GM18861 (cell line): Measurements from ENCODE around the gene EQTN.

Source experiments
- ATAC-seq: cut with Tn5 transposase; IDR thresholded peaks from one replicate; pipeline ENCODE4 v1.9.1; 2021; ENCODE audit not compliant: unreplicated experiment

EQTN gene

DNA sequence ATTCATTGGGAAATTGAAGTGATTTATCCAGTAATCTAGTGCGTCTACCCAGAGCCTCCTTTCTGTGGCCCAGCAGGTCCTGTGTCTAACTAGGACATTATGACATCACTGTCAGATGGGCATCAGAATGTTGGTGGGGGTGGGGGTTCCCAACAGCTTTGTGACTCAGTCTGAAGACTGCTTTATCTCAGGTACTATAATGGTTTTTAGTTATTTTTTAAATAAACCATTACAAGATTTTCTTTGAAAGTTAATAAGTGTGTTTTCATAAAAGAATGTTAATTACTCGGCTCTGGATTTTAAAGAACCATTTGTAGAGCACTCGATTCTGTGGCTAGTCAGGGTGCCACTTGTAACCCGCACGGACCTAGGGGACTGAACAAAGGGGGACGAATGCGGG lies at the start of gene EQTN:
TSS of gene EQTN (minus strand) at position 101 of the 400 bp plus-strand sequence. CDS start at position 6, 95 bp downstream.
- no peak for ATAC-seq

DNA sequence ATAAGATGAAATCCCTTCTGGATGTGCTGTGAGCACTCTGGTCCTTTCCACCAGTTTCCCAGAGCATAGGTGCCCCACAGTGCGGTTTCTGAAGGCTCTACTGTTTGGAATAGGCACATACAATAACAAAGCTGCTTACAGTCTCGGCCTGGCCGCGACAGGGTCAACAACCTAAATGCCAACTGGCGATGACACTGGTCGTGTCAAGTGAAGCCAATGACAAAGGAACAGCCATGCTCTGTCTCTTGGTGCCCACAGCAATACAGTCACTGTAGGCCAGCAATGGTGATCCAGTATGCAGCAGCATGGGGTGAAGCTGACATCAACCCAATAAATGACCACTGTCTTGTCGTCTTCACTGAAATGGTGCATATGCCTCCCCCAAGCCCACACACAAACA lies 47.8 kb upstream of the EQTN start:
- ATAC-seq, result no peak

DNA sequence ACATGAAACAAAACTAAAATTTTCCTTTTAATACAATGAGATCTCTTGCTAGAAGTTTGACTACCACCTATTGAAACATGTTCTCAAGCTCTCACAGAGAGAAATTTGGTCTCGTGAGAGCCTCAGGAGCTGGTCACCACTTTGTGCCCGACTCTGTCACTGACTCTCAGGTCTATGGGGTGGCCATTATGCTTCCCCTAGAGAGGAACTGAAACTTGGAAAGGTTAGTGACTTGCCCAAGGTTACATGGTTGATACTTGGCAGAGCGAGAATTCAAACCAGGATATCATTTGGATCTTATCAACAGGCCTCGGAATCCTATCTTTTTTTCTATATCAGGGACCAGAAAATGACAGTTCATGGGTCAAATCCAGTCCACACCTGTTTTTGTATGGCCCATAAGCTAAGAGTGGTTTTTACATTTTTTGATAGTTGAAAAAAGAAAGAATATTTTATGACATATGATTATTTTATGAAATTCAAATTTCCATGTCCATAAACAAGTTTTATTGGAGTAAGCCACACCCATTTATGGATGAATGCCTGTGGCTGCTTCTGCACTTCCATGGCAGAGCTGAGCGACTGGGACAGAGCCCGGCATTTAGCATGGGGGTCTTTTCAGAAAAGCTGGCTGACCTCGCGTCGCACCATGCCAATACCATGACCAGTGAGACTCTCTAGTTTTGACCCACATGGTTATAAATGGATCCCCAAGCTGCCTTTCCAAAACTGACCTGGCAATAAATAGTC lies 44.8 kb upstream of the EQTN start:
- ATAC-seq, result no peak

DNA sequence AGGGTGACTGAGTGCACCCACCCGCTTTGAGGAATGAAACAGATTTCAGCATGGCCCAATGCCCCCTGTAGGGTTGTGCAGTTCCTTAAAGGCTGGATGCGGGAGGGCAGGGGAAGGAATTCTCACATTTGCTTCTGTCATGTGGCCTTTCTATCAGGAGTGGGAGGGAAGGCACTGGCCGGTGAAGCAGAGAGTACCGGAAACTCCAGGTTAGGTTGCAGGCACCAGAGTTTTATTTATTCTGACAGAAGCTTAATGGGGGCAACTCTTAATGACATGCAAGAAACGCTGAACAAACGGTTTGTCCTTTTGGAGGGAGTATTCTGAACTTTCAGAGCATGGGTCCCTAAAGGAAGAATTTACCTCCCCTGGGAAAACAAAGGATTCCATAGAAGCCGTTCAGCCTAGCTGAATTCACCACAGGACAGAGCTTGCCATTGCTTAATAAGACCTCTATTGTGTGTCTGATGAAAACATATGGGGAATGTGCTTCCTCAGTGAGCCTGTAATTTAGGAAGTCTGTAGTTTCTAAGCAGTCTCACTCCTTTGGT lies 44.1 kb upstream of the EQTN start:
- ATAC-seq, result no peak

DNA sequence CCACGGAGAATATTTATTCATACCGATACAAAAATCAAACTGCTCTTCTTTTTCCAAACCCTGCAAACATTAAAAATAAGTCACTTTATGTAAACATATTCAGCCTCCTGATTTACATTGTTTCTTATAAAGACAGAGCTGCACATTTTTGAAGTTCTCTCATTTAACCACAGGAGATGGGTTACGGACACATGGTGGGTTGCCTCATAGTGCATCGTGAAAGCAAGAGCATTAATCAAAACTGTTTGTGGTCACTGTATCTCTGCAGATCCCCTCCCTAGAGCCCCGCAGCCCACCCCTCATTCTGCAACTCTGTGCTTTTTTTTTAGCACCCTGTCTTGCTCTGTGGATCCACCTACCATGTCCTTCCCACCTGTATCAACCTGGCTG lies 43.3 kb upstream of the EQTN start:
- no peak for ATAC-seq

DNA sequence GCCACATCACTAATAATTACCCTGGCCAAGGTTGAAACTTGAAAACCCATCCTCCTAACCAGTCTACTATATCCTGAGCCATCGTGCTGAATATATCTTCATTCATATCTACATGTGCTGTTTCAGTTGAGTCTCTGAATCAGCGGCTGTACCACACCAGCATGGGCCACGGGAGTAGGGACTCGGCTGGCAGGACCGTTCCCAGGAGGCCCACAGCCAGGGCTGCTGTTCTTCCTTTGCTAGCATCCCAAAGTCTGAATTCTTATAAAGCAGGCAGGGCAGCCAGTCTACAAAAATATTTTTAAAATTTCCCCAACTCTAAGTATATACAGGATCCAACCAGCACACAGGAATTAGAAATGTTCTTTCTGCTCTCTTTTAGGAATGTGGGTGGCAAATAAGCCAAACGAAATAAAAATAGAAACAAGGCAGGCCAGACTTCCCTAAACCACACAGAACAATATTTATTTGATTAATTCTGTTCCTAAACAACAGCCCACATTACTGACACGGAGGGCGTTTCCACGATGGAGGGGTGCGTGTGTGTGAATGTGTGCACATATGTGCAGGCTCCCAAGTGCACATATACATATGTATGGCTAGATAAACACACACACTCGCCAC lies 42.8 kb upstream of the EQTN start:
- no peak for ATAC-seq

DNA sequence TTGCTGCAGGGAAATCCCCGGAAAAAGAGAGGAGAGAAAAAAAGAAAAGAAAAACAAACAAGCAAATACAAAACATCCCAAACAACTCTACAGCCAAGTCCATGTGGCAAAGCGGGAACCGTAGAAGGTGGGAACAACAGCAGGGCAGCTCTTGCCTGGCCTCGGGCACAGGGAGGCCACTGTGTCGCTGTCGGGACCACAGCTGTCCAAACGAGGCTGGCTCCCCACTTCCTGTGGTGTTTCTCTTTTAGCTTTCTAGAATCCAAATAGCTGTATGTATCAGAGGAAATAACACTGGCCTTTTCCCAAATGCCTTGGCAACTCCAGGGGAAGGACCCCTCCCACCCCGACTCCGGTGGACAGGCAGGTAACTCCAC lies 41.6 kb upstream of the EQTN start:
- no peak for ATAC-seq

DNA sequence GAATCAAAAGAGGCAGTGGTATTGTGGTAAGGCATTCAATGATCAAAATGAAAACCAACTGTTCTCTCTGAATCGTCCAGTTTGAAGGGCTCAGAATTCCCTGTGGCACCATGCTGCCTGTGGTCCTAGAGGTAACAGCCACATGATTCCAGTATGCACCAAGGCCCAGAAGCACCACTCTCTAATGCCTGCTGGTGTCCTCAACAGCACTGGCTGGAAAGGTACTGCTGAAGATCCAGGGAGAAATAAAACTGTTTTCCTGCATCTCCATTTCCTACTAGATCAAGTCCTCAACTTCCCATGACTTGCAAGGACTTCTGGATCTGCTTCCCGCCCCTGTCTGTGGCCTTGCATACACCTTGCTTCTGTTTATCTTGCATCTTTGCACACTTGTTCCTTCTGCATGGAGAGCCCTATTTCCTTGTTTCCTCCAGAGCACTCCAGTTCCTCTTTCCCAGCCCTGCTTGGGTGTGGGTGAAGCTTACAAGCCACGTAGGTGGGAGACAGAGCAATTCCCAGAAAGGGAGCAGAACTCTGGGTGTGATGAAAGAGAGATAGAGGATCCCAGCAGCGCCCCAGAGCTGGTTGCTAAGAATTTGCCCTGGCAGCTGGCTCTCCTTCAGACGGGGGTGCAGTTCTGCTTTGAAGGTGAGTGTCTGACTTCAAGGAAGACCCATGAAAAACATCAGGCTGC lies 41.0 kb upstream of the EQTN start:
- no peak for ATAC-seq

DNA sequence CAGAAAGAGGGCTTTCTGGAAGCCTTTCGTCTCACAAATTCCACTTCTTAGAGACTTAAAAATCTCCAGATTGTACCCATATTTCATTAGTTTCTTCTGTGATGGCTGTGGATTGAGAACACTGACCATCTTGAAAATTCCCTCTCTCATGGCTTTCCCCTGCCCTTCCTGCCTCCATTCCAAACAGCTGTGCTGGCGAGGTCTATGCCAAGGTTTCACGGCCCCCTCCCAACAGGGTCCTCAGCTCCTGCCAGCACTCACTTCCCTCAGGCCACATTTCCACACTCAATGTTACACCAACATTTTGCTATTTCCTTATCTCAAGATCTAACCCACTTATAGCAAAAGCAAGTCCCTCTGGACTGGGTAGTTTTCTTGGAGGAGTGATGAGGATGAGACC lies 40.3 kb upstream of the EQTN start:
- no peak for ATAC-seq

DNA sequence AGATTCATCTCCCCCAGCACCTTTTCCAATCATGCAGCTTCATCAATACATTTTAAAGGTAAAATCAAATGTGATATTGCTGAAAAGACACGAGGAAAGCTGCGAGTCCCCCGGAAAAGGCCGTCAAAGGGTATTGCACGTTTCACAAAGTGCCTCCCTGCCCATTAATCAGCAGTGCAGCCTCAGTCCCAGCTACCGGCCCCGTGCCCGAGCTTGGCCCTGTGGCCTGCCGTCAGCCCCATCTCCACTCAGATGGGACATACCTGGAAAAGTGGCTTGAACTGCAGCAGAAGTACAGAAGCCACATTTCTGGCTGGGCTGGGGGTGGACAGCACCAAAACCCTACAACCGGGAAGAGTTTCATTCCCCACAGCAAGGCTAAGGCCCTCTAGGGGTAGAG lies 39.9 kb upstream of the EQTN start:
- ATAC-seq, result no peak

DNA sequence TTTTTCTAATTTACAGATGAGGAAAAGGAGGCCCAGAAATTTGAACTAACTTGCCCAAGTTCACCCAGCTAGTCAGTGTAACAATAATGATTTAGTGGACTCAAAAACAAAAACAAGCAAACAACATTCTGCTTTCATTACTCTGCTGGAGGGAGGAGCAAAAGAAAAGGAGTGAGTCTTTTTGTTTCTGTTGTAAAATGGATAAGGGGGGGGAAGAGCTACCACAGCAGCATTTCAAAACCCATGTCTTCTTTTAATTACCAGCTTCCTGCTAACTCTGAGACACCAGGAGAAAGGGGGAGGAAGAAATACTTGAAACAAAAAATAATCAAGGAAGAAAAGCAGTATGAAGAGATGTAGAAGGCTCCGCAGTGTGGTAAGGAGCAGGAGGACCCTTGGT lies 39.2 kb upstream of the EQTN start:
- ATAC-seq, result no peak

DNA sequence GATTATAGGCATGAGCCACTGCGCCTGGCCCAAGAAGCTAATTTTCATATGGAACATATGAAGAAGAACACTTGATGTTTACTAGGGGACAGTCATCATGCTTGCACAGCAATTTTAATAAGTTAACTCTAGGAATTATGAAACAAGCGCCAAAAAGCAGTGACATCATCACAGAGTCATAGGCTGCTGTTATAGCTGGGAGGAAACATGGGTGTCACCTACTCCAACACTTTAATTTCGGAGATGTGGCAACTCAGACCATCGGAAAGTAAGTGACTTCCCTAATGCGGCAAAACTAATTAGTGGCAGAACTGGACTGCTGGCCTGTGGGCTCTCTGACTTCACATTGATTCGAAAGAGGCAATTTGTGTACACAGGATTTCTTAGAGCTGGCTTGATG lies 38.1 kb upstream of the EQTN start:
- no peak for ATAC-seq

DNA sequence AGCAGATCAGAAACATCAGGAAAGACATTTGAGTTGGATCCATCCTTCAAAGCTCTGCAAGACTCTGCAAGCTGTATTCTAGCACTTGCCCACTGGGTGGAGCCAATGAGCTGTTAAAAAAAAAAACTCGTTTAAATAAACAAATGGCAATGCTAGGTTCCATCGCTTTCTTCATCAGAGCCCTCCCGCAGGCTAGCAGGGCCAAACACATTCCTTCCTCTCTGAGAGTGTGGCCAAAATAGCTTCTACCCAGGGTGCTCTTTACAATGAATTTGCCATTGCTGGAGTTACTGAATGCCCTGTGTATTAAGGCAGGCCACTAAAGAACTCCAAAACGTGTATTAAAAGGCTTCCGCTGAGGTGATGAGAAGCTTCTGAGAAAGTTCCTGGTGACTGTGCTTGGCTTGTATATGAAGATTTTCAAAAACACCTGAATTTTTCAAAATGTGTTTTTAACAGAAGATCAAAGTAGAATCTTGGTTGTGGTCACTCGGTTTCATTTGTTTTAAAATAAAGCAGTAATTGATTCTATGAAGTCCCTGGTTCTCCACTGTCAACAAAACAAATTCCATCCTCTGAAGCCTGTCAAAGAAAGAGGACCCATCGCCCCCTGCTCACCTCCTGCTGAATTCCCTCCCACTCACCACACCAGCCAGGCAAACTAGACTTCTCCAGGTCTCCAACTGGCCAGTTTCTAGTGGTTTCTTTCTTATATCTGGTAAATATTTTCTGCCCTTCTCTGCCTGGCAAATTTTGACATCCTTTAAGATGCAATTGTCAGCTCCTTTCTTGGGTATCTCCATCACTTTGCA lies 36.5 kb upstream of the EQTN start:
- peak; percentile 93 for ATAC-seq

DNA sequence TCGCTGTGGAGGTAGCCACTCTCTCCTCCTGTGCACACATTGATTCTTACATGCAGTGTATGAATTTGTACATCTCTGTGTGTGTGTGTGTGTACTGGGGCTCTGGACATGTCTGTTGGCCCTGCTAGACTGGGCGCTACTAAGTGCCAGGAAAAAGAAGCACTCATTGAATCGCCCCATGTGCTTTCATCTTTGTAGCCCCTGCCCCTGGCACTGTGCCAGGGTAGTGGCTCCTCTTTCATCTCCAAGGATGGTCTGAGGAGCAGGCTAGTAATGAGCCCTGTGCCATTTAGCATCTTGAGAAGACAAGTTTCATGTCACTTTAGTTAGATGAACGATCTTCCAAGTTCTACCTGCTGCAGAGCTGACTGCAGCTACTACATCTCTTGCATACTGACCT lies 34.4 kb upstream of the EQTN start:
- ATAC-seq, result no peak

DNA sequence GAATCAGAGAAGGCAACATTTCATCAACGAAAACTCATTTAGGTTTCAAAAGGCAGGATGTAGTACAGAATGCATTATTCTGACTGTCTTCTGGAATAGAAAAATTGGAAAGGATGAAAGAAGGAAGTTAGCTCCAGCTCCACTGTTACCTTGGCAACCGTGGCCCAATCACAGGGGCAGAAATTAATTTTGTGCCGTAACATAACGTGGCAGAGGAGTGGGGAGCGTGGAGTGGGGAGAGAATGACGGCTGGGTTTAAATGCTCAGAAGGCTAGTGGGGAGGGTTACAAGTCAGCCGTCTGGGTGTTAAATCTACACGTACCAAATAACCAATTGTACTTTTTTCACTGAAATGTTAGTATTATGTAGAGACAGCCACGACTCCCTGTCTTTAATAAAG lies 32.3 kb upstream of the EQTN start:
- no peak for ATAC-seq

DNA sequence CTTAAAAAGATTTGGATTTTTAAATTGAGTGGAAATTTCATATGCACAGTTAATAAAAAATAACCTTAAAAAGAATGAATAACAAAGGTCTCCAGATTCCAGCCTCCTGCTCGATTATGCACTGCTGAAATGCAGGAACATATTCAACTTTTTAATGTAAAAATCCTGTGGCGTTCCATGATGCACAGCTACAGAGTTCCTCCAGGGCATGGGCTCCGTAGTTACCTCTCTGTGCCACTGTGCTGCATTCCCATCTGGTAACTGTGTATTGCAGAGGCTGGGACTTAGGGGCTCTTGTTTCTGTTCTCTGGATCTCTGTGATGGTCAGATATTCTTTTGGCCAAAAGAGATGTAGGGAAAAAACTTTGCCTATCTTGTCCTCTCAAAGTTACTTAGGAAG lies 31.5 kb upstream of the EQTN start:
- ATAC-seq, result no peak

DNA sequence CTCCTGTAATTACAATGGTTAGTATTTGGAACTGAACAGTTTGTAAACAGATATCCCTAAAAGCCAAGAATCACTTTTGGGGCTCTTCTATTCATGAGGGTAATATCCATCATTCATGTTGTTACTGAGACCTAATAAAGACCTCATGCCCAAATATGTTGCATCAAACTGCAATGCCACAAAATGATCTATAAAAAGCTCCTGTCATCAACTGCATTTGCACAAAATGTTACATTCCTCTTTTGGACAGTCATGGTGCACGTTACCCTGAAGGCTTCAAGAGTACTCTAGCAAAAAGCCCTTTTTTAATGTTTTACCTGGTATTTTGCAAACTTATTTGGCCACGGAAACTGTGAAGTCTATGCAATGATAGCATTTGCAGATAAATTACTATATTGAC lies 14.2 kb upstream of the EQTN start:
- ATAC-seq, result no peak

DNA sequence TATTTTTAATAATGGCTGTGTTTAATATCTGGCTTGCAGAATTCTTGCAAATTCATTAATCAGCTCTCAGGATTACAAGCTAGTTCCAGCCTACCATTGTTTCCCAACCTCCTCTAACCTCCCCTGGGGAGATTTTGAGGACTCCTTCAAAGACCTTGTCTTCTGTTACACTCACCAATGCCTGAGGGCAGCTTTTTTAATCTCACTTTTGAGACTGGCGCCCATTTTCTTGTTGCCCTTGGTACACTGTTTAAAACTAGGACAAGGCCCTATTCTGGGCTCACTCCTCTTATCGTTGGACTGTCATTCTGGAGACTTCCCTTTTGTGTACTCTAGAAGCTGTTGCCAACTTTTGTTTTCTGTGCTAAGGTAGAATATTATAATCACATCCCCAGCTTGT lies 13.6 kb upstream of the EQTN start:
- ATAC-seq, result no peak

DNA sequence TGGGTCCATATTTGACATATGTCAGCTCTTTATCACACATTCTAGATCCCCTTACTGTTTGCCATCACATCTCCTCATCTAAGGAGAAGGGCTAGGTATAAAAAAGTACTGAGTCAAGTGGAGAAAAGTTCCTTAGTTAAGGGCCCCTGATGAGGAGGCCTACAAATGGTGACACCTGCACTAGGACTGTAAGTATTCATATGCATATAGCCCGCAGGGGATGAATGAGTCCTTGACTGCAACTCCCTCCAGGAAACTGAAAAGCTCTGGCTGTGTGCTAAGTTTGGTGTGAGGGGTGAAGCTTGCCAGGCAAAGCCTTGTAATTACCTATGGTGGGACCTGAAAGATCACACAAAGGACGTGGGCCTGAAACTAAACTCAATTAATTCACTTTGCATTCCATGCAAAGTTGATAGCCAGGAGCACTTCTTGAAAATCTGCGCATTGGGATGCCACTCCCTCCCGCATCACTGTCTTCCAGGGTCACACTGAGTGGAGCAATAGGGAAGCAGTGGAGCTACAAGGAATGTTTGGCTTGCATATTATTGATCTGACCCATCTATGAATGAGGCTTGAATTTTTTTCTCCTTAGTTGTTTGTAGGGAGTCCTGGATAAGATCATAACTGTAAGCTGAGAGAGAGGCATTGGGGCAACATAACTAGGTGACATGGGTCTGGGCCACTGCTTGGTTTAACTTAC lies 11.9 kb upstream of the EQTN start:
- ATAC-seq, result no peak

DNA sequence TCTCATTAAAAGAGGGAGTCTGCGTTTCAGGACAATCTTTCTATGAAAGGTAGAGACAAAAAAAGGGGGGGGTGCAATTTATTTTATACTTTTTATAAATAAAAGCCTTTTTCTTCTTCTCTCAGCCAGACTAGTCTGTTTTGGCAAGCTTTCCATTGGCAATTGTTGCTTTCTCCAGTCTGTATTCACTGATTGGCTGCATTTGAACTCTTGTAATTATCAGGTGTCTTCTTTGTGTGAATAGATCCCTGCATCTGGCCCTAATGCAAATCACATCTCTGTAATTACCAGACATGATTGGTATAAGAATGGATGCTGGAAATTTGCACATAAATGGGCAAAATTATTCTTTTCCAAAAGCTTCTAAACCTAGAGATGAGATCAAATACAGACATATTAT lies 7.6 kb upstream of the EQTN start:
- ATAC-seq, result no peak

DNA sequence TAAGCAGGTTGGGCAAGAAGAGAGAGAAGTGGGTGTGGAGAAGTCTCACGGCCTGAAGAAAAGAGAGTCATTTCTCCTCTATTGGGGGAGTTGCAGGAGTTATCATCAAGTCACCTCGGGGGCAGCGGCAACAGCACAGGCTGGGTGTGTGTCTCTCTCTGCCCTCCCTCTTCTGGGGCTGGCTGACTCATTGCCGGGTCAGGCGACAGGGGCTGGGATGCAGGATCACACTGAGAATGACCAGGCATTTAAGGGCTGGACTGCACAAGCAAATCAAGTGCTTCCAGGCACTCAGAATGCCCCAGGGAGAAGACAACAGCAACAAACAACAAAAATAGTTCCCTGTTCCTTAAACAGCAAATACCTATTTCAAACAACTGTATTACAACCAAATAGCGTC lies 6.3 kb upstream of the EQTN start:
- no peak for ATAC-seq
